Stimulated activated CD8-positive, alpha-beta memory T cell treated with anti-CD3 and anti-CD28 coated beads, Interleukin-2, amount 100 ng/mL, for 48 hours (primary cell): ENCODE measurements around the gene RERE.
"Not testable (repeated sequence)": the region's sequence is repeated elsewhere in the genome, so short reads cannot be mapped to it uniquely, and the experiment has no call there.

ENCODE experiments used
- DNase-seq, 2 donors: peaks; one replicate each; pipeline ENCODE4 v3.0.0-alpha.2; 2020; ENCODE audit warnings: low read depth in 2 of 2

The RERE gene

GRCh38 chr1:8381618-8382017, 435.8 kb downstream of the RERE start:
- DNase-seq: no peak

GRCh38 chr1:8380310-8380709, 437.1 kb downstream of the RERE start:
- not testable (repeated sequence) for DNase-seq

- DNase-seq: no peak
These were observed 437.8 kb downstream of the RERE start for GRCh38 chr1:8379513-8380186.

GRCh38 chr1:8378981-8379470, 438.4 kb downstream of the RERE start:
- no peak for DNase-seq

- no peak for DNase-seq
These were observed 439.3 kb downstream of the RERE start for GRCh38 chr1:8378178-8378577.

GRCh38 chr1:8377271-8377981, 440.0 kb downstream of the RERE start:
- no peak for DNase-seq

- no peak for DNase-seq
These were observed 441.0 kb downstream of the RERE start for GRCh38 chr1:8376358-8376840.

GRCh38 chr1:8374812-8375211, 442.6 kb downstream of the RERE start:
- DNase-seq: no peak

GRCh38 chr1:8374356-8374755, 443.1 kb downstream of the RERE start:
- DNase-seq: no peak

GRCh38 chr1:8373581-8374241, 443.7 kb downstream of the RERE start:
- DNase-seq: no peak

- DNase-seq: no peak
These were observed 444.3 kb downstream of the RERE start for GRCh38 chr1:8373125-8373524.

- DNase-seq: no peak
These were observed 446.0 kb downstream of the RERE start for GRCh38 chr1:8371372-8371991.

- no peak for DNase-seq
These were observed 446.5 kb downstream of the RERE start for GRCh38 chr1:8370905-8371315.

GRCh38 chr1:8370046-8370881, 447.2 kb downstream of the RERE start:
- DNase-seq: no peak

- DNase-seq: no peak
These were observed 448.3 kb downstream of the RERE start for GRCh38 chr1:8368956-8369639.

GRCh38 chr1:8367571-8368194, 449.8 kb downstream of the RERE start:
- no peak for DNase-seq

GRCh38 chr1:8365661-8366362, 451.6 kb downstream of the RERE start:
- DNase-seq: no peak

GRCh38 chr1:8364528-8365442, 452.7 kb downstream of the RERE start:
- no peak for DNase-seq
